T-helper 1 cell (primary cell): ENCODE results near the gene VAT1L.
A peak's percentile ranks its signal among the peaks of the same experiment; 100 is the strongest.

ENCODE experiments used
- DNase-seq, 5 donors: peaks; one replicate each; pipeline ENCODE4 v3.0.0-alpha.2; 2012 to 2020

Gene VAT1L

DNA sequence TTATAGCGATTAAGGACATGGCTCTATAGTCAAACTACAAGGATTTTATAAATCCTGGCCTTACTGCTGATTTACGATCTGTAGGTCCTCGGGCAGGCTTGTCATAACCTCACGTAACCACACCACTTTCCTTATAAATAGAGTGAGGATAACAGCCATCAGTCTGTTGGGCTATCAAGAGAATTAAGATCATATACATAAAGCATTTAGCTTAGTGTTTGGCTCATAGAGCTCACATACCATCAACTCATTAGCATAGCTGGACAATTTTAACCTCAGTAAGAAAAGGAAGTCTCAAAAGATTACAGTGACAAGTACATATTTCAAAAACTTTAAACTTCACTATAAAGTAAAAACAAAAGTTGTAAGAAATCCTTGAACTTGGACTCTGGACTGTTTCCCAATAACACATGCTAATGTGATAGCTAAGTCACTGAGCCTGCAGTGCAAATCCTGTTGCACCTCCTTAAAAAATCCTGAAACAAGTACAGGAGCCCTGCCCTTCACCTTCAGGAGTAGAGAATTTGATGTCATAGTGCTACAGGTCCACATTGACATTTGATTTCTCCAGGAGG lies 213.2 kb downstream of the VAT1L start:
- no peak for DNase-seq

DNA sequence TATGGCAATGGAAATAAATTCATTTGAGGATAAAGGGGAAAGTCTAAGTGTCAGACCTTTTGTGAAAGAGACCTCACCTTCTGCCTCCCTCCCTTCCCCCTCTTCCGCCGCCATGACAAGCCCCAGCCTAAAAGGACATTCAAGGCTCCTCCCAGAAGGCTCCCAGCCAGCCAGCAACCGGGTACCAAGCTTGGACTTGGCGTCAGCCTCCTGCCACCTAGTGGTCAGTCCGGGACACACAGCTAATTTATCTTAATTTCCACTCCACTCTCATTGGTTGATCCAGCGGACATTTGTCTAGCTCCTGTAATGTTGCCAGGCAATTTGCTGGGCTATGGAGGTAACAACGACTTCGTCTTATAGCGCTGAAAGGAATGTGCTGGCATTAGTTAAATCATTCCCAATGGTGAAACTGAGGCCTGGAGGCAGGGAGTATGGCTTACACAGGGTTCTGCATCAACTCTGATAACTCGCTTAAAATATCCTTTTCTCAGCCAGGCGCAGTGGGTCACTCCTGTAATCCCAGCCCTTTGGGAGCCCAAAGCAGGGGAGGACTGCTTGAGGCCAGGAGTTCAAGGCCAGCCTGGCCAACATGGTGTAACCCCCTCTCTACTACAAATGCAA lies 214.7 kb downstream of the VAT1L start:
- DNase-seq = peak; percentile 13 to 73 (median 27)

DNA sequence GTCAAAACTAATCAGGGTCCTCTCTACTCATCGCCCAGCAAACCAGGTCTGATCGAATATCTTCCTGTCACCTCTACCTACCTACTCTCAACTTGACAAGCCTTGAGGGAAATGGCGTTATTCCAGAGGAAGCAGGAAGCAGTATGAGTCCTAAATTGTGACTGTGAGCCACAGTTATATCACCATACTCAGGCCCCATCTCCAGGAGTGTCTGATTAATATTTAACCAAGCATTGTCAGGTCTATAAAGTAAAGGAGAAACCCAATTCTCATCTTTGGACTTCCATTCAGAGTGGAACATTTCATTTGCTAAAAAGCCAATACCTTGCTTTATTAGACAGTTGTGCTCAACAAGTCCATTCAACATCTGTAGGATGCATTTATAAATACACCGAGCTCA lies 216.2 kb downstream of the VAT1L start:
- DNase-seq = no peak

DNA sequence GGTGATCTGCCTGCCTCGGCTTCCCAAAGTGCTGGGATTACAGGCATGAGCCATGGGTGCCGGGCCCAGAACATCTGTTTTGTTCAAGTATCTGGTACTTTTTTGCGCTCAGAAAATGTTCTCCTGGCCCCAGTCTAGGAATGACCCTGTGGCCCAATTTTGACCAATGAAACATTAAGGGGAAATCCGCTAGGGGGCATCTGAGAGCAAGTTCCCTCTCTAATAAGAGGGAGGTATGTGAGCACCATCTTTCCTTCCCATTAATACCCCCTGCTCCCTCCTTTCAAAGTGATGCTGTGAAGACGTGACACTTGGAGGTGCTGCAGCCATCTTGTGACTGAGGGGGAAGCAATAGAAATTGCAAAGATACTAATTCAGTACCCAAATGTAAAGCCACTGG lies 217.5 kb downstream of the VAT1L start:
- no peak for DNase-seq

DNA sequence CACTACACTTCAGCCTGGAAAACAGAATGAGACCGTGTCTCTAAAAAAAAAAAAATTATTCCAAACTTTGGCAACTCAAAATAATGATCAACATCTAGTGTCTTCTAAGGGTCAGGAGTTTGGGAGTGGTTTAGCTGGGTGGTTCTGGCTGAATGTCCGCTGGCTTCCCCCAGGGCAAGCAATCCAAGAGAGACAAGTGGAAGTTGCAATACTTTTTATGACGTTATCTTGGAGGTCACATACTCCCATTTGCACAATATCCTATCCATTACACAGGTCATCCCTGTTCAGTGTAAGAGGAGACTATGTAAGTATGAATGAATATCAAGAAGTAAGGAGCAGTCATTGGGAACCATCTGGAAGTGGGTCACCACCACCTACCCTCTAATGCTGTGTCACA lies 218.8 kb downstream of the VAT1L start:
- DNase-seq = no peak

DNA sequence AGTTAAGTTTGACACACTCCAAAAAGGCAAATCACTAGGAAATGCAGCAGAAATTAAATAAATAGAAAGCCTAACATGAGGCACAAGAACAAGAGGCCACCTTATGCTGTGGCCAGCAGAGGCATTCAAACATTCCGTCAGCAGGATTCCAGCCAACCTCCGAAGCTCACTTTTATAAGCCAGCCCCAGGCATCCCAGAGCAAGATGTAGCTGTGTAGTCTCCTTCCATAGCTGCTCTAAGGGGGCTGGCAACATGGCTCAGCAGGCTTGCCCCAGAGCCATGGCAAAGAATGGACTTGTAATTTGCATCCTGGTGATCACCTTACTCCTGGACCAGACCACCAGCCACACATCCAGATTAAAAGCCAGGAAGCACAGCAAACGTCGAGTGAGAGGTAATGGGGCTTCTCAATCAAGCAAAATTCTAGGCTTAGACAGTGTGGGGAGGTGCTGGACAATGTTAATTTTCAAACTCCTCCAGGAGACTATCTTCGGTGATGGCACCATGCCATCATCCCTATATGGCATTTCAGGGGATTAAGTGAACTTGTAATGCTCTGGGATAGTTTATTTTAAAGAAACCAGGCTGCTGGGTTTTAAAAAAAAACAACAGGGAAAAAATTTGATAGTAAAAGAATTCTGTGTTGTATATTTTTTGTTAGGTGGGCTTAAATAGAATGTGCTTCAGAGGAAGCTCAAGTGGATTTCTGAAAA lies 234.1 kb downstream of the VAT1L start, which contains the start of gene CLEC3A:
CLEC3A (plus strand) TSS at position 202 of the 714 bp plus-strand sequence; CDS start at position 281, 79 bp downstream.
- no peak for DNase-seq

DNA sequence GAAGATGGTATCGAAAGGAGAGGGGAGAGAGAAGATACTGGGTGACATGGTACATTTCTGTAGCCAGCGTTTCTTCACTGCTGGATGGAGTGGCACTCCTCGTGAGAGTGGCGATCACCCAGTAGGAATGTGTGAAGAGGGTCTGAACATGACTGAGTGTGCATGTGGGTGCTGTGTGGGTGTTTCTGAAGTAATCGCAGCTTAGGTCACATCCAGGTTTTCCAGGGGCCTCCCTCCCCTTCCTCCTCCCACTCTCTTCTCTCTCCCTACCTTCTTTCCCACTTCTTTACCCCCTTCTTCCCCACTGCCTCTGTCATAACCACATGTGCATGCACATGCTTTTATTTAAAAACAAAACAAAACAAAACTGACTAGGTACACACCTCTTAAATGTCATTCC lies 235.8 kb downstream of the VAT1L start:
- DNase-seq = no peak

DNA sequence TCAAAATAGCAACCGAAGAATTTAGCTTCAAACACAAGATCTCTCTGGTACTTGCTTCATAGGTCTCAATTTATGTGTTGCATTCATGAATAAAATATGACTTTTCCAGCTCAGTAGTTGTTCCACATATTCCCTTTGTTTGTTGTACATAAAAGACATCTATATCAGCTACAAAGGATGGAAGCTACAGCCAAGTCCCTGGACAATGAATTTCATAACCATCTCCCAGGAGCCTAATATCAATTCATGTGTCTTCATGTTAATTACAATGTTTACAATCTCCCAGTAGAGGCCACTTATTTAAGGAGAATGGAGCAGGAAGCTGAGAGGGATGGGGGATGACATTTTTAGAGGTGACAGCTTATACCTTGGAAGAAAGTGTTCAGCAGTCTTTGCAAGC lies 237.3 kb downstream of the VAT1L start:
- DNase-seq = no peak

DNA sequence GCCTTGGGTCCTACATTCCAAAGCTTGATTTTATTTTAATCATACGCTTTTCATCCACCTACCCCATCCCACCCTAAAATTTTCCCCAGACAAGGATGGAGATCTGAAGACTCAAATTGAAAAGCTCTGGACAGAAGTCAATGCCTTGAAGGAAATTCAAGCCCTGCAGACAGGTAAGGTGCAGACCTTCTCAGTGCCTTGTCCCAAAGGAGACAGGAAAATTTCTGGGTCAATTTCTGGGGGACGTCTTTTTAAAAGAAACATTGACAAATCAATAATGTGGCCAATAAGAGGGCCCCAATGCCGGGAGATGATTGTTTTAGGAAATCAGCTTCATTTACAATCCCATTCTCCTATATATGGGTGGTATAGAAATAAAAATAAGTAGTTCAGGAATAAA lies 239.7 kb downstream of the VAT1L start:
- DNase-seq = no peak
